22Rv1 (cell line): ENCODE results near the gene SYNE1.

ENCODE experiments used
- CTCF ChIP-seq: fragments of 450-650 bp; IDR thresholded peaks from 2 replicates; pipeline ENCODE4 v1.5.1; 2017; ENCODE audit warnings: mild to moderate bottlenecking
- ZFX ChIP-seq: fragments of 450-650 bp; IDR thresholded peaks from 2 replicates; pipeline ENCODE4 v1.6.1; 2017; ENCODE audit warnings: antibody characterized with exemption, borderline replicate concordance

GRCh38 chr6:152379423-152379822, 257.7 kb downstream of the SYNE1 start:
- TF ChIP-seq CTCF (no peak), ZFX (no peak)
